GM18508 (cell line): Measurements from ENCODE around the gene MID2.
"Not testable (repeated sequence)": the region's sequence is repeated elsewhere in the genome, so short reads cannot be mapped to it uniquely, and the experiment has no call there.

Experiments used
- ATAC-seq: cut with Tn5 transposase; IDR thresholded peaks from one replicate; pipeline ENCODE4 v1.9.1; 2021; ENCODE audit warnings: moderate number of reproducible peaks; ENCODE audit not compliant: insufficient read depth, unreplicated experiment

MID2 gene

DNA sequence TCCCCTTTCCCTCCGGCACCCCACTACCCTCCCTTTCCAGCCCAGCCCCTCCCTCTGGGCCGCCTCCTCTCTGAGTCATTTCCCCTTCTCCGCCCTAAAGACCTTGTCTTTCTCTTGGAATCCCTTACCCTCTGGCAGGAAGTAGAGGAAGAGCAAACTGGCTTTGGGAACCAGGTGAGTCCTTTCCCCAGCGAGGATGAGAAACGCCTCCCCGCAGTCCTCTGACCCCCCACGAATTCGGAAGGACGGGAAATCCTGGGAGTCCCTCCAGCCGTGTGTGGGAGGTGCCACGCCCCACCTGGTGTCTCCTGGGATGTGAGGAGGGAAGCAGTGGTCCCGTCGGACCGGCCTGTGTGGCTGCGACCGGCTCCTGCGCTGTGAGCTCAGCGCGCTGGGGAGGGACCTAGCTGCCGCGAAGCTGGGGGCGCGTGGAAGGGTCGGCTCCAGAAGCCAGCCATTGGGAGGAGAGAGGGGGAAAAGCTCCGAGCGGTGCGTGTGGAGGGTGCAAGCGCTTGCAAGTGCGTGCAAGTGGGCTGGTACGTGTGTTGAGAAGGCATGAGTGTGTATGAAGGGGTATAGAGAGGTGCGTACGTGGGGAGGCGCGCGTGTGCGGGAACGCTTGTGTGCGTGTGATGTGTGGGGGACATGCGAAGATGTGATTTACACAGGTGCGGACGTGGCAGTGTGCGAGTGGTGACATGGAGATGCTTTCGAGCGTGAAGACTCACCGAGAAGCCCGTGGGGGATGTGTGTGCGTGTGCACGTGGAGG lies 110.2 kb downstream of the MID2 start:
- no peak for ATAC-seq

DNA sequence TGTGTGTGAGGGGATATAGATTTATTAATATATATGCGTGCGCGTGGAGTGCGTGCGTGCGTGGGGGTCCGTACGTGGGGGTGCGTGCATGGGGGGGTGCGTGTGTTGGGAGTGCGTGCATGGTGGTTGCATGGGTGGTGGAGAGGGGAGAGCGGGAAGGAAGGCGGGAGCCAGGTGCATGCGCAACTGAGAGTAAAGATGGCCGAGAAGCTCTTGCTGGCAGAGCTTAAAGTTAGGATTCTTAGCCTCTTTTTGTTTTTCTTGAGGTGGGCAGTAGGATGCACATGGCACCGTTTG lies 110.7 kb downstream of the MID2 start:
- ATAC-seq, result no peak

DNA sequence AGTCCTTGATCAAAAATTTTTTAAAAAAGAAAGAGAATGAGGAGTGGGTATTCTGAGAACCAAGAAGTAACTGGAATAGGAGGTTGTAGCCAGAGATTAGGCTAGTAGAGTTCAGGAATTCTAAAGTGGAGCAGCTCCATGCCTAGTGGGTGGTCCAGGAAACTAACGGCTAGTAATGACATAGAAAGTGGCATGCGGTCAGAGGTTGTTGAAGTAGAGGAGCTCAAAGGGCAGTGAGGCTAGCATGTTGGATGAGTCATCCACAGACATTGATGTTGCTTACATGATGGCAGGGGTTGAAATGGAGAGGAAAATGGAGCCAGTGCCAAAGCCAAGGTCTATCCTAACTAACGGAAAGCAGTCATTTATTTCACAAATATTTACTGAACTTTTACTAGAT lies 114.4 kb downstream of the MID2 start:
- no peak for ATAC-seq

DNA sequence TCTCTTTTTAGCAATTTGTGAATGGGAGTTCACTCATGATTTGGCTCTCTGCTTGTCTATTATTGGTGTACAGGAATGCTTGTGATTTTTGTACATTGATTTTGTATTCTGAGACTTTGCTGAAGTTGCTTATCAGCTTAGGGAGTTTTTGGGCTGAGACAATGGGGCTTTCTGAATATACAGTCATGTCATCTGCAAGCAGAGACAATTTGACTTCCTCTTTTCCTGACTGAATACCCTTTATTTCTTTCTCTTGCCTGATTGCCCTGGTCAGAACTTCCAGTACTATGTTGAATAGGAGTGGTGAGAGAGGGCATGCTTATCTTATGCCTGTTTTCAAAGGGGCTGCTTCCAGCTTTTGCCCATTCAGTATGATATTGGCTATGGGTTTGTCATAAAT lies 129.7 kb downstream of the MID2 start:
- not testable (repeated sequence) for ATAC-seq

DNA sequence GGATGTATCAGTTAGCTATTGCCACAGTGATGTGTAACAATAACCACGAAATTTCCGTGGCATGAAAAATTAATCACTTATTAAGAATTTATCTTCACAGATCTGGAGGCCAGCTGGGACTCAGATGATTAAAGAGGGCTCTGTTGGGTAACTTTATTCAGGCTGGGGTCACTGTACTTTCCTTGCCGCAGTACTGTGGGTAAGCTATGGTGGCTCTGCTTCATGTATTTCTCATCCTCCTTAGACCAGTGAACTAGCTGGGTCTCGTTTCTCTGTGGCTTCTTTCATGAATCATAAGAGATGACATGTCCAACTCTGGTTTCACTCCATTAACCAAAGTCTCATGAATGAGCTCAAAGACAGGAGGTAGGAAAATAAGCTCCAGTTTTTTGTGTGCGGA lies 143.0 kb downstream of the MID2 start:
- no peak for ATAC-seq

DNA sequence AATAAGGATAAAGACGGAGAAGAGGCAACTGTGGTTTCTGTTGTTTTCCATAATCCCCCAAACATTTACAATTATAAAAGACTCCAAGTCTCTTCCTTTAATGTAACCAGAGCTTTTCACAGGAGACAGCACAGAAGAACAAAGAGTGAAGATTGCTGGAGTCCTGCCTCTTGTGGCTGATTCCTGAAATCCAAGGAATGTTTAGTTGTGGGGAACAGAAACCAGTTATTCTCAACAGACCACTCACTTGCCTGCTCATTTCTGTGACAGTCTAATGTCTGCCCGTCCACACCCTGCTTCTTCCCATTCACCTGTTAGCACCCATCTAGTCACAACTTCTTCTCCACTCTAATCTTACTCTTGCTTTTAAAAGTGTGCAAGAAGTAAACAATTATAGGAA lies 144.4 kb downstream of the MID2 start:
- no peak for ATAC-seq

DNA sequence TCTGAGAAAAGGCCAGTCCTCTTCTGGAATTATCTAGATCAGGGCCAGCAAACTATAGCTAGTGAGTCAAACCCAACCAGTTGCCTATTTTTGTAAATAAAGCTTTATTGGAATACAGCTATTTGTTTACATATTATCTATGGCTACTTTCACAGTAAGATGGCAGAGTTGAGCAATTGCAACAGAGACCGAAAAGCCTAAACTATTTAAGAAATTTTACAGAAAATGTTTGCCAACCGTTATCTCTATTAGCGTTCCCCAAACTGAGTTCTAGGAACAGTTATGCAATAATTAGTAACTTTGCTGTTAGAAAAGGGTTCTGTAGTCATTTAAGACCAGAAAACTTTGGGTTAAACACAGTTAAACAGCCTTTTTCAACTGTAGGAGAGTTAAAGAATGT lies 146.0 kb downstream of the MID2 start:
- ATAC-seq, result no peak
